HG03558 (cell line): Measurements from ENCODE around the gene TMCO2.
"Not testable (repeated sequence)": the region's sequence is repeated elsewhere in the genome, so short reads cannot be mapped to it uniquely, and the experiment has no call there.

Source experiments
- ATAC-seq: cut with Tn5 transposase; IDR thresholded peaks from one replicate; pipeline ENCODE4 v1.9.1; 2021; ENCODE audit warnings: moderate number of reproducible peaks; ENCODE audit not compliant: unreplicated experiment; ENCODE audit errors: extremely low read depth

The TMCO2 gene

DNA sequence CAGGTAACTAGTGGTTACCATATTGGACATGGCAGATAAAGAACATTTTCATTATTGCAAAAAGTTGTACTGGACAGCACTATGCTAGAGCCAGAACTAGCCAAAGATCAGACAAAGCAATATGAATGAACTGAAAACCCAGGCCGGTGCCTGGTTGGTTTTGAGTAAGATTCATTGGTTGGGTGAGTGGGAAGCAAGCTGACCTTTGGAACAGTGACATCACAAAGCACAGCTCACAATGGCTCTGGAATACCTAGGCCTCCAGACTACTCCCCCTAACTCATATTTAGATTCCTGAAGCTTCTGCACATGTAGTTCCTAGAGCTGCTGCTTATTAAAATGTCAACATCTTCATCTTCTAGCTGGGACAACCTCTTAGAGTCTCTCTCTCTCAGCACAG is at the start of gene TMCO2:
TMCO2 (plus strand) TSS at position 283 of the 400 bp plus-strand sequence; CDS start at position 340, 57 bp downstream.
- no peak for ATAC-seq

GRCh38 chr1:40199126-40199525 is 48.6 kb upstream of the TMCO2 start:
- no peak for ATAC-seq

DNA sequence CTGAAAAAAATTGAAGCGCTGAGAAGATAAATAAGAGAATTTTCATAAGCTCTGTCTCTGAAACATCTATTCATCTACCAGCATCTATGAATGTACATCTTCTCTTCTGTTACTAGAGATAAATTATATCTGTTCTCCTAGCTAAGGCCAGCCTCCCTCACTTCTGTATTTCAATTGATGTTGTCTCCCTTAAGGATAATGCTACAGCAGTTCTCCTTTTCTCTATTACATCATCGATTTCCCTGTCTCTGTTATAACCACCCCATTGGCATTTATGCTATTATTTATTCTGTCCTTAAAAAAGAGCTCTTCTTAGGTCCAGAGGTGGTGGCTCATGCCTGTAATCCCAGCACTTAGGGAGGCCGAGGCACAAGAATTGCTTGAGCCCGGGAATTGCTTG is 42.9 kb upstream of the TMCO2 start:
- ATAC-seq, result no peak

GRCh38 chr1:40210511-40211204 is 37.1 kb upstream of the TMCO2 start:
- no peak for ATAC-seq

GRCh38 chr1:40218333-40218732 is 29.4 kb upstream of the TMCO2 start:
- ATAC-seq, result no peak

- ATAC-seq, result not testable (repeated sequence)
These were observed 26.2 kb upstream of the TMCO2 start for GRCh38 chr1:40221471-40221905.

DNA sequence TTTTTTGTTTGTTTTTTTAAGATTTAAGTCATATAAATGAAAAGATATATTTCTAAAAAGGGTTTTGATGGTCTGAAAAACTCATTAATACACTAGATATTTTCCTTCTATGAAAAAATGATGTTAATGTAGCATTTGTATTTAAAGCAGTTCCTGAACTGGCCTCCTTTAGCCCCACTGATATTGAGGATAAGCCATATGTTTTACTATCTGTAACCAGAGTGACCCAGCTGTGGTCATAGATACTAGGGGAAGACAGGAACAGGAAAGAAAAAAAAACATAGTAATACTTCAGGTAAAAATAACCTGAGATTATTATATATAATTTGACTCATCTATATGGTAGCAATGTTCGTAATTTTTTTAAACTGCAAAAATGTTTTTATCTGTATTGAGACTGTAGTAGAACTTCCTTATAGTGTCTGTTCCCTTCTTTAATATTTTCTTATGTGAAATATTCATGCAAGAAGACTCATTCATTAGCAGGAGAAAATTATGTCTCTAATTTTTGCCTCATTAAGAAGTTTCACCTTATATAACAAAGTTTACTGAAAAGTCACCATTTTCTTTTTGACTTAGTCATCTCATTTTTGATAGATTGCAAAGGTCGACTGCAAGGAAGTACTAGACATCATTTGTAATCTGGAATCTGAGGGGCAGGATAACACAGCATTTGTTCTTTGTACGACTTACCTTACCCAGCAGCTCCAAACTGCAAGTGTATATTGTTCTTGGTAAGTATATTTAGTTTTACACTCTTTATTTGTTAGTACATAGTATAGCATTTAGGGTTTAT is 25.6 kb upstream of the TMCO2 start:
- ATAC-seq, result no peak

DNA sequence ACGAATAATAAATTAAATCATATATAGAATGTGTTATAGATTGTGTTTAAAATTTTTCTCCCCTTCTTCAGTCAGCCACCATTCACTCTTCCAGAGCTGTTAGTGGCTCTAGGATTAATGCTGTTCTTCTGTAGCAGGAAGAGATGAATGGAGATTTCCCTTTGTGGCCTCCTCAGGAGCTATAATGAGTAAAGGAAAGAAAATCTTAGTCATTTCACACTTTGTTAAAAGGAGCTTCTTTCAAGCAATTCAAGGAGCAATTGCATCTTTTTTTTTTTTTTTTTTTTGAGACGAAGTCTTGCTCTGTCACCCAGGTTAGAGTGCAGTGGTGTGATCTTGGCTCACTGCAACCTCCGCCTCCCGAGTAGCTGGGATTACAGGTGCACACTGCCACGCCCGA is 23.7 kb upstream of the TMCO2 start:
- ATAC-seq, result no peak

GRCh38 chr1:40226192-40226591 is 21.5 kb upstream of the TMCO2 start:
- no peak for ATAC-seq

DNA sequence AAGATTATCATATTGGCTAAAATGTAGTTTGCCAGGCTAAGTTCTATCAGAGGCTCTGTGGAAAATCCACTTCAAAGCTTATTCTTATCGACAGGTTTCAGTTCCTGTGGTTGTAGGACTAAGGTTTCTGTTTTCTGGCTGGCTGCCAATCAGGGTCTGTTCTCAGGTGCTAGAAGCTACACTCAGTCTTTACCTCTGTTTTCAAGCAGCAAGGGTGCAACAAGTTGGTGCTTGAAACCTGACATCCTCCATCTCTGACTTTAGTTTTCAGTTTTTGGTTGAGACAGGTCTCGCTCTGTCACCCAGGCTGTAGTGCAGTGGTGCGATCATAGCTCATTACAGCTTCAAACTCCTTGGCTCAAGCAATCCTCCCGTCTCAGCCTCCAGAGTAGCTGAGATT is 15.3 kb upstream of the TMCO2 start:
- peak; percentile 78 for ATAC-seq

- ATAC-seq, result no peak
These were observed 8.1 kb upstream of the TMCO2 start for GRCh38 chr1:40239626-40240025.

GRCh38 chr1:40240390-40240789 is 7.3 kb upstream of the TMCO2 start:
- no peak for ATAC-seq

DNA sequence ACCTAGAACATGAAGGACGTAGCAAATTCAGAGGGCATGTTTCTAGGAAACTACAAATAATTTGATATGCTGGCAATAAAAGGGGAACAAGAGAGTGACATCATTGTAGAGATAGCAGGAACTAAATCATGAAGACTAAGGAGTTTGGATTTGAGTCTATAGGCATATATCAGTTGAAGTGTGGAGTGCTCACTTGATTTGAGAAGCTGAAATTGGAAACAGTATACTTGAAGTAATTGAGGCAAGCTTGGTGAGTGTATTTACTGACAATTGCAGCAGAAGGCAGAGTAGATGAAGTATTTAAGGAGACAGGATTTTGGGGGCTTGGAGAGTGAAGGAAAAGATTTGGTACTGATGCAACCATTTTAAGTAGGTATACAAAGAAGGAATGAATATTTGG is 6.4 kb upstream of the TMCO2 start:
- no peak for ATAC-seq

GRCh38 chr1:40243351-40243750 is 4.4 kb upstream of the TMCO2 start:
- ATAC-seq, result no peak

GRCh38 chr1:40244138-40244744 is 3.5 kb upstream of the TMCO2 start:
- no peak for ATAC-seq

- no peak for ATAC-seq
These were observed 2.1 kb upstream of the TMCO2 start for GRCh38 chr1:40245686-40246085.

DNA sequence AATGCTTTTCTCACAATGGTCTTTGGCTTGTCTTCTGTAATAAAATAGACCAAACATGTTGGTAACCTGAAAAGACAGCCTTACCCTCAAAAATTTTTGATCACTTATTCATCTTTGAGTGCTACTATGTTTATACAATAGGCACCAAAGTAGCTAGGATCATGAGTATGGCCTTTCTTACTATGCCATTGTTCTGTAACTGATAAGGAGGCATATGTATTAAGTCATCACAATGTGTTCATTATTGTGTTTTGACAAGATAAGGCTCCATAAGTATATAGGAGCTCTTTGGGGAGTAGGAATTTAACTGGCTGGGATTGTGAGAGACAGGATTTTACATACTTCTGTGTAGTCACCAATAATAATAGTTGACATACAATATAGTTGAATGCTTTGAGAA is 675 bp downstream of the TMCO2 start:
- no peak for ATAC-seq

DNA sequence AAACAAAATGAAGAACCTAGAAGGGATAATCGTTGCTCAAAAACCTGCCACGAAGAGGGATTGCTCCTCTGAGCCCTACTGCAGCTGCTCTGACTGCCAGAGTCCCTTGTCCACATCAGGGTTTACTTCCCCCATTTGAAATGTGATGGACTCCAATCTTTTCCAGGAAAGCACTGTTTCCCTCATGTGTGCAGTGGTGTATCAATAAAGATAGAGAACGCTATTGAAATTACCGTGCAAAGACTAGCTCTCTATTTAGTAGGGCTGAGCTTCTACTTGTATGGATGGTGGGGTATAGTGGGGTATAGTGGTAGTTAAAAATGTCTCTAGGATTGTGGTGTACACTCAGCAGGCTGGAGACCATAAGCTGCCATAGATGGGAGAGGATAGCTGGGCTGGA is 3.7 kb downstream of the TMCO2 start:
- ATAC-seq, result no peak

DNA sequence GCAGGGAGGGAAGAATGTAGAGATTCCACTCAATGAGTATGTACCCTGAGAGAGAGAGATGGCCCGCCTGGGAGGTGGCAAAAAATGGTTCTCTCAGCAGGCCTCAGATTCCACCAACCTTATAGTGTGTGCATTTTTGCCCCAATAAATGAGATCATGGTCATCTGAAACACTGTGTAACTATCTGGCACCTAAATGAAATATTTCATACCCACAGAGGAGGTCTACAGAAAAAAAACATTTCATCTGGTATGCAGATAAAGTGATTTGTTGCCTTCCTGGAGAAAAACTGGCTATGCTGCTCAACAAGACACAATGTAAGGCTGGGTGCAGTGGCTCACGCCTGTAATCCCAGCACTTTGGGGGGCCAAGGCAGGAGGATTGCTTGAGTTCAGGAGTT is 4.9 kb downstream of the TMCO2 start:
- no peak for ATAC-seq

DNA sequence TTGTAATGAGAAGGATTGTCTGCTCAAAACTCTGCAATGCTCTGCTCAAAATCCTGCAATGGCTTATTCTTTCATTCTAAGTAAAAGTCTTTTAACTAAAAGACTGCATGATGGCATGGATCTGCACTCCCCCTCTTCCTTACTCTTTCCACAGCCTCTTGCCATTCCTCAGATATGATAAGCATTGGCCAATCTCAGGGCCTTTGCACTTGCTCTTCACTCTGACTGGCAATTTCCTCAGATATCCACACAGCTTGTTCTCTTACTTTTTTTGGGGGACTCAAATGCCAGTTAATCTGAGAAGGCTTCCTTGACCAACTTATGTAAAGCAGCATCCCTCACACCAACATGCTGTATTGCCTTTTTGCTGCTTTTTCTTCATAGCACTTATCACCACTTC is 7.5 kb downstream of the TMCO2 start:
- no peak for ATAC-seq

GRCh38 chr1:40256401-40257084 is 8.8 kb downstream of the TMCO2 start:
- ATAC-seq, result no peak
